Measurements from ENCODE around the gene TST.

Gene TST

GRCh38 chr22:37058917-37059701, 39.9 kb upstream of the TST start:
- H3K27me3 ChIP-seq (replicated peaks; ENCODE audit: insufficient read depth, low read length) = peaks cover 10% of the 10 kb centered on the region
- no peaks in the 10 kb centered on the region for H3F3A ChIP-seq (ENCODE audit: insufficient read depth, low read length)
- H3K36me3 ChIP-seq (replicated peaks; ENCODE audit: insufficient read depth, low read length) = no peaks in the 10 kb centered on the region
- H3K9ac ChIP-seq (ENCODE audit: low read length) = no peak overlapping the region
- H3K9me3 ChIP-seq (replicated peaks; ENCODE audit: insufficient read depth, low read length) = no peaks in the 10 kb centered on the region
- H2AFZ ChIP-seq (ENCODE audit: low read length) = no peak overlapping the region
- TF ChIP-seq CTCF (IDR thresholded peaks at IDR 0.05; ENCODE audit: low read length) (no peak), EZH2 (optimal IDR thresholded peaks at IDR 0.05; ENCODE audit: low read depth, low read length) (no peak), EZH2phosphoT487 (IDR thresholded peaks at IDR 0.05; ENCODE audit: low read length) (no peak)
- no peak overlapping the region for H3K27ac ChIP-seq (ENCODE audit: low read length)
- H3K4me1 ChIP-seq (ENCODE audit: low read length) = no peaks in the 10 kb centered on the region
- no peaks in the 10 kb centered on the region for H4K20me1 ChIP-seq (ENCODE audit: insufficient read depth, low read length)
- H3K4me2 ChIP-seq (ENCODE audit: low read depth, low read length) = no peak overlapping the region
- H3K4me3 ChIP-seq (ENCODE audit: low read length) = no peak overlapping the region
- no peak for DNase-seq
- H3K79me2 ChIP-seq (ENCODE audit: low read length) = no peaks in the 10 kb centered on the region
- H3K9me2 ChIP-seq (replicated peaks; ENCODE audit: insufficient read depth, low read length) = no peaks in the 10 kb centered on the region

GRCh38 chr22:37057796-37058510, 38.7 kb upstream of the TST start:
- Histone ChIP-seq H3K36me3 (replicated peaks; ENCODE audit: insufficient read depth, low read length) (no peaks in the 10 kb centered on the region), H3F3A (ENCODE audit: insufficient read depth, low read length) (no peaks in the 10 kb centered on the region), H3K79me2 (ENCODE audit: low read length) (no peaks in the 10 kb centered on the region), H3K27me3 (replicated peaks; ENCODE audit: insufficient read depth, low read length) (no peaks in the 10 kb centered on the region), H3K4me3 (ENCODE audit: low read length) (no peak overlapping the region), H3K4me1 (ENCODE audit: low read length) (no peaks in the 10 kb centered on the region), H3K27ac (ENCODE audit: low read length) (no peak overlapping the region), H3K4me2 (ENCODE audit: low read depth, low read length) (no peak overlapping the region), H3K9me2 (replicated peaks; ENCODE audit: insufficient read depth, low read length) (no peaks in the 10 kb centered on the region), H4K20me1 (ENCODE audit: insufficient read depth, low read length) (no peaks in the 10 kb centered on the region), H2AFZ (ENCODE audit: low read length) (no peak overlapping the region), H3K9ac (ENCODE audit: low read length) (no peak overlapping the region), H3K9me3 (replicated peaks; ENCODE audit: insufficient read depth, low read length) (no peaks in the 10 kb centered on the region)
- TF ChIP-seq EZH2 (optimal IDR thresholded peaks at IDR 0.05; ENCODE audit: low read depth, low read length) (no peak), CTCF (IDR thresholded peaks at IDR 0.05; ENCODE audit: low read length) (no peak), EZH2phosphoT487 (IDR thresholded peaks at IDR 0.05; ENCODE audit: low read length) (no peak)
- DNase-seq = no peak

GRCh38 chr22:37057226-37057625, 38.0 kb upstream of the TST start:
- H3K4me2 ChIP-seq (ENCODE audit: low read depth, low read length) = no peak overlapping the region
- no peaks in the 10 kb centered on the region for H3F3A ChIP-seq (ENCODE audit: insufficient read depth, low read length)
- H3K9me3 ChIP-seq (replicated peaks; ENCODE audit: insufficient read depth, low read length) = no peaks in the 10 kb centered on the region
- no peaks in the 10 kb centered on the region for H3K36me3 ChIP-seq (replicated peaks; ENCODE audit: insufficient read depth, low read length)
- no peaks in the 10 kb centered on the region for H4K20me1 ChIP-seq (ENCODE audit: insufficient read depth, low read length)
- no peak overlapping the region for H3K4me3 ChIP-seq (ENCODE audit: low read length)
- no peak overlapping the region for H3K9ac ChIP-seq (ENCODE audit: low read length)
- no peaks in the 10 kb centered on the region for H3K4me1 ChIP-seq (ENCODE audit: low read length)
- DNase-seq = no peak
- H3K9me2 ChIP-seq (replicated peaks; ENCODE audit: insufficient read depth, low read length) = no peaks in the 10 kb centered on the region
- no peak overlapping the region for H3K27ac ChIP-seq (ENCODE audit: low read length)
- no peak overlapping the region for H2AFZ ChIP-seq (ENCODE audit: low read length)
- TF ChIP-seq CTCF (IDR thresholded peaks at IDR 0.05; ENCODE audit: low read length) (no peak), EZH2 (optimal IDR thresholded peaks at IDR 0.05; ENCODE audit: low read depth, low read length) (no peak), EZH2phosphoT487 (IDR thresholded peaks at IDR 0.05; ENCODE audit: low read length) (no peak)
- no peaks in the 10 kb centered on the region for H3K27me3 ChIP-seq (replicated peaks; ENCODE audit: insufficient read depth, low read length)
- H3K79me2 ChIP-seq (ENCODE audit: low read length) = no peaks in the 10 kb centered on the region
